GM12878 (cell line): ENCODE measurements around the gene HK1. TPM values are rescaled to one million over a fixed set of nuclear protein-coding genes. Genes with fewer than 3 reads are reported as not detected.

ENCODE experiments used
- ATAC-seq: fragments of 200-7000 bp; cut with Tn5 transposase; 3 replicates; pipeline ENCODE4 v1.9.1; 2020; ENCODE audit warnings: mild to moderate bottlenecking, moderate library complexity
- BruUV-seq: library from RNA; stranded (reverse); fragments of 400-500 nt; replicated peaks from 2 replicates; lab custom pipeline; 2021; lab: Mats Ljungman, UMichigan
- CTCF ChIA-PET: fragments of 300-600 bp; sonication (Branson Sonifier 250); formaldehyde crosslinking; extraction: SDS; loops from one replicate; lab custom pipeline; 2021; ENCODE audit warnings: inconsistent platforms; lab: Yijun Ruan, JAX
- POLR2A ChIA-PET: fragments of 350-600 bp; formaldehyde crosslinking; extraction: SDS; loops from one replicate; lab custom pipeline; 2021; ENCODE audit warnings: inconsistent platforms; lab: Charles Lee
- RAD21 ChIA-PET: fragments of 300-600 bp; sonication (Branson Sonifier 250); formaldehyde crosslinking; loops from one replicate; lab custom pipeline; 2023; ENCODE audit warnings: antibody characterized with exemption; ENCODE audit not compliant: unreplicated experiment; lab: Charles Lee
- SMC1A ChIA-PET: fragments of 300-600 bp; sonication (Branson Sonifier 250); formaldehyde crosslinking; loops from one replicate; lab custom pipeline; 2023; ENCODE audit not compliant: unreplicated experiment, uncharacterized antibody; lab: Charles Lee
- DNase-seq: peaks from one replicate; pipeline ENCODE4 v3.0.0-alpha.2; 2011; ENCODE audit warnings: low read depth, low spot score
- FAIRE-seq: peaks from 3 replicates; lab custom pipeline; 2011; peaks lifted over from hg19 to GRCh38; lab: Jason Lieb, UNC
- H2AFZ ChIP-seq: 2 replicates; pipeline ENCODE4 v1.6.0; 2011; ENCODE audit warnings: low read depth, low read length, control low read depth; ENCODE audit not compliant: control insufficient read depth
- H3K27ac ChIP-seq: 2 replicates; pipeline ENCODE4 v1.5.1; 2011; ENCODE audit warnings: control low read depth; ENCODE audit not compliant: control insufficient read depth, insufficient read depth
- H3K27me3 ChIP-seq, 2 experiments: replicated peaks in 1 of 2; 2 replicates each; pipeline versions ENCODE4 v1.6.0 to v1.6.1; 2011; ENCODE audit warnings: low read length in 1 of 2; ENCODE audit not compliant: control insufficient read depth in 2 of 2, insufficient read depth in 2 of 2
- H3K36me3 ChIP-seq, 2 experiments: 2 replicates each; pipeline ENCODE4 v1.5.1; 2011; ENCODE audit warnings: low read length in 1 of 2; ENCODE audit not compliant: control insufficient read depth in 2 of 2, insufficient read depth in 2 of 2
- H3K4me1 ChIP-seq: 2 replicates; pipeline ENCODE4 v1.6.1; 2011; ENCODE audit warnings: mild to moderate bottlenecking, low read length, moderate library complexity, mixed read lengths; ENCODE audit not compliant: control insufficient read depth, insufficient read depth
- H3K4me2 ChIP-seq: 2 replicates; pipeline ENCODE4 v1.6.0; 2011; ENCODE audit warnings: control low read depth; ENCODE audit not compliant: control insufficient read depth, insufficient read depth
- H3K4me3 ChIP-seq: fragments of 200-600 bp; sonication (generic); 2 replicates; pipeline ENCODE4 v1.5.1; 2016
- H3K79me2 ChIP-seq: 2 replicates; pipeline ENCODE4 v1.6.0; 2011; ENCODE audit warnings: low read length; ENCODE audit not compliant: control insufficient read depth, insufficient read depth
- H3K9ac ChIP-seq: 2 replicates; pipeline ENCODE4 v1.8.0; 2011; ENCODE audit warnings: low read length, control low read depth, mixed read lengths; ENCODE audit not compliant: control insufficient read depth, insufficient read depth
- H3K9me3 ChIP-seq: replicated peaks from 3 replicates; pipeline ENCODE4 v1.5.1; 2011; ENCODE audit warnings: mild to moderate bottlenecking, low read length; ENCODE audit not compliant: control insufficient read depth, insufficient read depth
- H4K20me1 ChIP-seq: 2 replicates; pipeline ENCODE4 v1.6.0; 2011; ENCODE audit not compliant: control insufficient read depth, insufficient read depth
- EGR1 ChIP-seq, 2 experiments: IDR thresholded peaks; 1 replicate in 1 of 2; 2 replicates in 1 of 2; pipeline ENCODE4 v1.6.1; 2011 to 2012; ENCODE audit warnings: low read depth in 2 of 2, low read length in 2 of 2, borderline replicate concordance in 1 of 2, mild to moderate bottlenecking in 1 of 2, moderate library complexity in 1 of 2
- GATAD2B ChIP-seq: fragments of 450-650 bp; conservative IDR thresholded peaks from 2 replicates; pipeline ENCODE4 v1.6.1; 2017; ENCODE audit warnings: low read depth, mild to moderate bottlenecking, moderate library complexity
- IRF3 ChIP-seq: fragments of 450-650 bp; IDR thresholded peaks from 2 replicates; pipeline ENCODE4 v1.6.1; 2014; ENCODE audit warnings: mild to moderate bottlenecking
- MYC ChIP-seq: IDR thresholded peaks from 2 replicates; pipeline ENCODE4 v1.6.1; 2011; ENCODE audit warnings: mild to moderate bottlenecking, low read length, moderate library complexity, inconsistent platforms; ENCODE audit not compliant: insufficient read depth, insufficient replicate concordance, insufficient read length, severe bottlenecking
- PML ChIP-seq: IDR thresholded peaks from 2 replicates; pipeline ENCODE4 v1.6.1; 2012; ENCODE audit warnings: low read length, inconsistent platforms
- RBBP5 ChIP-seq: fragments of 200-600 bp; sonication (generic); conservative IDR thresholded peaks from 2 replicates; pipeline ENCODE4 v1.6.1; 2016
- ZBTB4 ChIP-seq: fragments of 450-650 bp; formaldehyde crosslinking; IDR thresholded peaks from 2 replicates; pipeline ENCODE4 v1.4.0; 2022; ENCODE audit warnings: mild to moderate bottlenecking, moderate library complexity
- WGBS: methylation state at CpG from one replicate; pipeline ENCODE4 v1.1.6; 2016; ENCODE audit warnings: low lambda C conversion rate; ENCODE audit not compliant: insufficient replicate concordance, insufficient coverage; ENCODE audit errors: missing lambda C conversion rate; 5-methylcytosine and 5-hydroxymethylcytosine counted together
- in situ Hi-C: fragments of 300-500 bp; cut with MboI; formaldehyde crosslinking; loops from 9 replicates; pipeline ENCODE4 v1.14.3; 2018; ENCODE audit warnings: mixed read lengths
- intact Hi-C: fragments of 100-400 bp; cut with micrococcal nuclease; formaldehyde crosslinking; loops from one replicate; pipeline ENCODE4 v1.14.2; 2022; ENCODE audit not compliant: unreplicated experiment
- polyA plus RNA-seq, 11 experiments: library from polyadenylated mRNA; depleted of rRNA in 4 of 11; unstranded in 6 of 11; stranded (reverse) in 5 of 11; fragments of >200 nt; fragmentation: Nextera tagmentation in 4 of 11; fragmentation: Illumina TruSeq in 1 of 11; extraction: Ambion mirVana in 4 of 11; extraction: Trizol in 1 of 11; gene quantifications; 1 replicate in 1 of 11; 2 replicates in 10 of 11; pipeline versions ENCODE4 v1.2.1 to v1.2.3, GENCODE V29; 2011 to 2016; ENCODE audit warnings: inconsistent platforms in 2 of 11, missing spikeins in 2 of 11, low read depth in 1 of 11
- total RNA-seq, 4 experiments: library from RNA; depleted of rRNA in 3 of 4; stranded (reverse); fragments of >200 nt in 3 of 4; fragmentation: Illumina TruSeq in 1 of 4; extraction: Trizol in 1 of 4; gene quantifications; 2 replicates each; pipeline versions ENCODE4 v1.2.1 to v1.2.3, GENCODE V29; 2013 to 2021

The HK1 gene
- total and polyA plus RNA-seq, 10 of the 15 experiments (the other 5 are each of a cell fraction or from before 2014, with no cell fraction given), result 3.4 to 77.3 (median 46.6) TPM

DNA sequence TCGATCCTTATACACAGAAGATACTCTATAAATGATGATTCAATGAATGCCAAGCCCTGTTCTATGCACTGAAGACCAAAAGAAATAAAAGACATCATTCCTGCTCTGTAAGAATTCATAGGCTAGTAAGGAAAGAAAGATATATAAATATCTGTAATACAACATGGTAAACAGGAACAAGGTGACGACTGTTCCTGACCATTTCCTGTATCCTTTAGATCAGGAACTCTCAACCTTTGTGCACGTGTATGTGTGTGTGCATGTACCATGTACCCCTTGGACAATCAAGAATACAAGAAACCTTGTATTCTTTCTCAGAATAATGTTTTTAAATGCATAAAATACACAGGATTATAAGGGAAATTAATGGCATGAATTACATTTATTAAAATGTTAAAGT, 7.3 kb upstream of the HK1 start (continued):
- TF ChIP-seq IRF3 (no peak), RBBP5 (no peak), EGR1 (IDR thresholded peaks at IDR 0.05; ENCODE audit: borderline replicate concordance in 1 of 2, low read depth in 2 of 2, low read length in 2 of 2) (no peak), PML (no peak)

- TF ChIP-seq MYC (no peak), ZBTB4 (CRISPR knock-in tag) (no peak), GATAD2B (no peak)
- no peak overlapping the region for H3K9ac ChIP-seq
- no peaks in the 10 kb centered on the region for H3K9me3 ChIP-seq
- no peaks in the 10 kb centered on the region for H4K20me1 ChIP-seq
- POLR2A ChIA-PET, result interaction anchor here (1.0 kb wide), 1 partner anchor 24 kb away, joined by 3 read pairs; no protein-coding TSS in a partner anchor
- no peak overlapping the region for H3K4me3 ChIP-seq
- no peak overlapping the region for H2AFZ ChIP-seq
- 22% methylated on average over 1 of the region's 1 CpG for WGBS
- ATAC-seq, result no peak
- FAIRE-seq, result no peak
- no peak overlapping the region for H3K27ac ChIP-seq
- no TSS peak for BruUV-seq
- H3K79me2 ChIP-seq, result no peaks in the 10 kb centered on the region
- no peaks in the 10 kb centered on the region for H3K36me3 ChIP-seq
- RAD21 ChIA-PET, result no interaction called here
- no peak for DNase-seq
- no peaks in the 10 kb centered on the region for H3K4me1 ChIP-seq
- no peaks in the 10 kb centered on the region for H3K27me3 ChIP-seq
- intact Hi-C loops (no loop called here), in situ Hi-C loops (no loop called here)
- SMC1A ChIA-PET, result no interaction called here
- no peak overlapping the region for H3K4me2 ChIP-seq
- CTCF ChIA-PET, result no interaction called here
Observed at GRCh38 chr10:69272624-69273023, 5.7 kb upstream of the HK1 start.
